Psoas muscle (tissue), 8 donors: ENCODE results near the gene TNIK. TPM values are rescaled to one million over a fixed set of nuclear protein-coding genes. Genes with fewer than 3 reads are reported as not detected.

ENCODE experiments used
- ATAC-seq, 4 donors: fragments of 200-7000 bp; cut with Tn5 transposase; one replicate each; pipeline ENCODE4 v1.9.1; 2020; ENCODE audit warnings: moderate library complexity in 3 of 4, mild to moderate bottlenecking in 2 of 4
- DNase-seq, 2 donors: peaks; one replicate each; pipeline ENCODE4 v3.0.0-alpha.2; 2020
- H3K27ac ChIP-seq: fragments of 200-600 bp; one replicate; pipeline ENCODE4 v1.8.0; 2022
- H3K27me3 ChIP-seq, 3 donors: fragments of 200-600 bp in 1 of 3; one replicate each; pipeline versions ENCODE4 v1.6.1 to v1.8.0; 2013 to 2022; ENCODE audit warnings: low read length in 2 of 3, mild to moderate bottlenecking in 2 of 3, moderate library complexity in 1 of 3; ENCODE audit not compliant: insufficient read depth in 3 of 3
- H3K36me3 ChIP-seq, 2 donors: fragments of 200-600 bp in 1 of 2; one replicate each; pipeline versions ENCODE4 v1.6.1 to v1.8.0; 2013 to 2022; ENCODE audit warnings: low read depth in 1 of 2, mild to moderate bottlenecking in 1 of 2, moderate library complexity in 1 of 2; ENCODE audit not compliant: insufficient read depth in 1 of 2
- H3K4me1 ChIP-seq: fragments of 200-600 bp; one replicate; pipeline ENCODE4 v1.8.0; 2022
- H3K4me3 ChIP-seq: fragments of 200-600 bp; one replicate; pipeline ENCODE4 v1.8.0; 2022; ENCODE audit warnings: mild to moderate bottlenecking
- H3K9me3 ChIP-seq: fragments of 200-600 bp; one replicate; pipeline ENCODE4 v1.8.0; 2022
- CTCF ChIP-seq: fragments of 200-600 bp; IDR thresholded peaks from one replicate; pipeline ENCODE4 v1.8.0; 2022; ENCODE audit warnings: antibody characterized with exemption
- WGBS, 3 donors: extraction: QIAGEN DNeasy Blood & Tissue Kit; methylation state at CpG; one replicate each; pipeline versions ENCODE4 v1.1.6 to v1.1.7; 2013; 5-methylcytosine and 5-hydroxymethylcytosine counted together
- intact Hi-C, 2 donors: fragments of 100-400 bp; cut with DNase I; formaldehyde crosslinking; loops; one replicate each; pipeline versions ENCODE4 v1.11.0 to v1.14.2; 2022
- polyA plus RNA-seq, 3 donors: library from polyadenylated mRNA; stranded (reverse); fragments of 200-250 nt; gene quantifications; one replicate each; pipeline ENCODE4 v1.2.3, GENCODE V29; 2013
- total RNA-seq, 4 donors: library from RNA; stranded (reverse); fragmentation: NEBNext Ultra II Directional in 2 of 4; extraction: Animal tissue kit (Norgen Biotek cat#: 25700) in 2 of 4; gene quantifications; one replicate each; pipeline versions ENCODE4 v1.2.1 to v1.2.4, GENCODE V29; 2021 to 2023
- donor health status: healthy with polysubstance abuse.
- donor health status: DM: no; HTN: no; CAD: no; lungs with moderate emphysema.
- donor health status: Bipolar disorder and iron deficiency.
- donor health status: healthy.
- donor health status: DM: yes; HTN: yes; CAD: no.
- donor health status: DM: no; HTN: no; CAD: no.
- donor health status: DM: no; HTN: no; CAD: no.
- donor health status: DM: yes; HTN: yes; CAD: no.

The TNIK gene
- total and polyA plus RNA-seq, 7 donors, result 9.9 to 32.4 (median 12.5) TPM

GRCh38 chr3:171457607-171458061 lies 2.6 kb downstream of the TNIK start:
- no peaks in the 10 kb centered on the region for H3K36me3 ChIP-seq
- 17 to 26% (median 25%) methylated on average over 7 of the region's 7 CpGs for WGBS, 3 donors
- peak overlapping the region; percentile 79 for H3K4me3 ChIP-seq
- no peaks in the 10 kb centered on the region for H3K27me3 ChIP-seq
- TF ChIP-seq CTCF, result no peak
- ATAC-seq (no peak), DNase-seq (no peak)
- peaks cover 33% of the 10 kb centered on the region for H3K4me1 ChIP-seq
- intact Hi-C loops, result loop anchor here (5.0 kb wide), 5 partner anchors 40 to 275 kb away; no protein-coding TSS in a partner anchor
- H3K9me3 ChIP-seq, result no peaks in the 10 kb centered on the region
- H3K27ac ChIP-seq, result peak overlapping the region; percentile 87

- H3K27ac ChIP-seq, result peak overlapping the region; percentile 87
- no peak for TF ChIP-seq CTCF
- DNase-seq (no peak), ATAC-seq (no peak)
- no peaks in the 10 kb centered on the region for H3K27me3 ChIP-seq
- WGBS, 3 donors, result 59 to 66% (median 60%) methylated on average over 6 of the region's 6 CpGs
- no peaks in the 10 kb centered on the region for H3K9me3 ChIP-seq
- peaks cover 38% of the 10 kb centered on the region for H3K4me1 ChIP-seq
- intact Hi-C loops, result loop anchor here (5.0 kb wide), 5 partner anchors 40 to 275 kb away; no protein-coding TSS in a partner anchor
- H3K36me3 ChIP-seq, result no peaks in the 10 kb centered on the region
- peak overlapping the region; percentile 79 for H3K4me3 ChIP-seq
Measured at GRCh38 chr3:171456765-171457606, 3.2 kb downstream of the TNIK start.

- intact Hi-C loops, result loop anchor here (5.0 kb wide), 5 partner anchors 39 to 274 kb away; no protein-coding TSS in a partner anchor
- no peak for TF ChIP-seq CTCF
- Histone ChIP-seq H3K4me1 (peaks cover 45% of the 10 kb centered on the region), H3K9me3 (no peaks in the 10 kb centered on the region), H3K36me3 (no peaks in the 10 kb centered on the region), H3K27ac (peak overlapping the region; percentile 18), H3K4me3 (no peak overlapping the region), H3K27me3 (no peaks in the 10 kb centered on the region)
- WGBS, 3 donors, result 31 to 48% (median 37%) methylated on average over 5 of the region's 5 CpGs
- DNase-seq (no peak), ATAC-seq (no peak)
Measured at GRCh38 chr3:171455603-171456550, 4.3 kb downstream of the TNIK start.

GRCh38 chr3:171454041-171454440 lies 6.2 kb downstream of the TNIK start:
- Histone ChIP-seq H3K27ac (peak overlapping the region; percentile 71), H3K9me3 (no peaks in the 10 kb centered on the region), H3K4me1 (peaks cover 45% of the 10 kb centered on the region), H3K27me3 (no peaks in the 10 kb centered on the region), H3K36me3 (no peaks in the 10 kb centered on the region), H3K4me3 (no peak overlapping the region)
- DNase-seq, result no peak
- intact Hi-C loops, result no loop called here
- no peak for TF ChIP-seq CTCF
- ATAC-seq, result no peak
- 84 to 94% (median 86%) methylated on average over 8 of the region's 8 CpGs for WGBS, 3 donors
